H9 (cell line): ENCODE measurements around the gene ECI2. TPM values are rescaled to one million over a fixed set of nuclear protein-coding genes. Genes with fewer than 3 reads are reported as not detected.
"Not testable (repeated sequence)": the region's sequence is repeated elsewhere in the genome, so short reads cannot be mapped to it uniquely, and the experiment has no call there.

Source experiments
- DNase-seq: peaks from one replicate; pipeline ENCODE4 v3.0.0-alpha.2; 2017
- H2AFZ ChIP-seq: one replicate; pipeline ENCODE4 v1.6.1; 2013; ENCODE audit warnings: mild to moderate bottlenecking, low read length, control low read depth, moderate library complexity
- H2AK5ac ChIP-seq: 2 replicates; pipeline ENCODE4 v1.6.1; 2013; ENCODE audit warnings: low read length, control low read depth, mixed read lengths; ENCODE audit not compliant: insufficient read length
- H2BK120ac ChIP-seq: one replicate; pipeline ENCODE4 v1.6.1; 2013; ENCODE audit warnings: low read depth, mild to moderate bottlenecking, low read length, control low read depth, inconsistent platforms; ENCODE audit not compliant: poor library complexity, severe bottlenecking
- H2BK12ac ChIP-seq: 2 replicates; pipeline ENCODE4 v1.6.1; 2013; ENCODE audit warnings: low read length, control low read depth, mixed read lengths, low read depth; ENCODE audit not compliant: insufficient read length
- H2BK15ac ChIP-seq: 2 replicates; pipeline ENCODE4 v1.6.1; 2013; ENCODE audit warnings: low read depth, low read length, control low read depth
- H2BK20ac ChIP-seq: one replicate; pipeline ENCODE4 v1.6.1; 2013; ENCODE audit warnings: low read depth, mild to moderate bottlenecking, low read length, control low read depth, inconsistent platforms; ENCODE audit not compliant: poor library complexity, severe bottlenecking
- H2BK5ac ChIP-seq: 2 replicates; pipeline ENCODE4 v1.6.1; 2013; ENCODE audit warnings: low read length, control low read depth, mixed read lengths; ENCODE audit not compliant: insufficient read length
- H3K14ac ChIP-seq: 2 replicates; pipeline ENCODE4 v1.6.1; 2013; ENCODE audit warnings: low read length, control low read depth; ENCODE audit not compliant: insufficient read depth
- H3K18ac ChIP-seq: 2 replicates; pipeline ENCODE4 v1.6.1; 2013; ENCODE audit warnings: low read depth, mild to moderate bottlenecking, mixed read lengths, low read length, control low read depth; ENCODE audit not compliant: insufficient read length
- H3K23ac ChIP-seq: 2 replicates; pipeline ENCODE4 v1.6.1; 2013; ENCODE audit warnings: low read length, control low read depth, mixed read lengths, low read depth; ENCODE audit not compliant: insufficient read length
- H3K23me2 ChIP-seq: 2 replicates; pipeline ENCODE4 v1.6.1; 2013; ENCODE audit warnings: low read depth, mild to moderate bottlenecking, mixed read lengths, low read length, control low read depth; ENCODE audit not compliant: insufficient read length, poor library complexity, severe bottlenecking
- H3K27ac ChIP-seq: 2 replicates; pipeline ENCODE4 v1.5.1; 2013; ENCODE audit warnings: low read length, control low read depth, mixed read lengths, low read depth; ENCODE audit not compliant: insufficient read length
- H3K27me3 ChIP-seq: 2 replicates; pipeline ENCODE4 v1.6.1; 2013; ENCODE audit warnings: low read length, control low read depth, inconsistent platforms; ENCODE audit not compliant: insufficient read depth
- H3K4ac ChIP-seq: 2 replicates; pipeline ENCODE4 v1.6.1; 2013; ENCODE audit warnings: low read depth, mild to moderate bottlenecking, control low read depth, inconsistent platforms, low read length, moderate library complexity
- H3K4me1 ChIP-seq: 2 replicates; pipeline ENCODE4 v1.6.1; 2013; ENCODE audit warnings: low read length, control low read depth, inconsistent platforms; ENCODE audit not compliant: insufficient read depth
- H3K4me2 ChIP-seq: 2 replicates; pipeline ENCODE4 v1.6.1; 2013; ENCODE audit warnings: low read length, control low read depth, mixed read lengths; ENCODE audit not compliant: insufficient read length, insufficient read depth
- H3K56ac ChIP-seq: 2 replicates; pipeline ENCODE4 v1.6.1; 2013; ENCODE audit warnings: low read depth, mild to moderate bottlenecking, mixed read lengths, low read length, control low read depth; ENCODE audit not compliant: insufficient read length
- H3K79me1 ChIP-seq: 2 replicates; pipeline ENCODE4 v1.6.1; 2013; ENCODE audit warnings: low read depth, mild to moderate bottlenecking, moderate library complexity, low read length, control low read depth, inconsistent platforms; ENCODE audit not compliant: insufficient read depth, poor library complexity, severe bottlenecking
- H3K79me2 ChIP-seq: 2 replicates; pipeline ENCODE4 v1.6.1; 2013; ENCODE audit warnings: low read length, control low read depth, inconsistent platforms; ENCODE audit not compliant: insufficient read depth
- H3K9ac ChIP-seq: 2 replicates; pipeline ENCODE4 v1.6.1; 2013; ENCODE audit warnings: low read length, control low read depth, mixed read lengths; ENCODE audit not compliant: insufficient read length; ENCODE audit errors: extremely low read depth
- H3K9me3 ChIP-seq: one replicate; pipeline ENCODE4 v1.6.1; 2013; ENCODE audit warnings: low read depth, low read length, inconsistent platforms; ENCODE audit not compliant: control insufficient read depth
- H3T11ph ChIP-seq: one replicate; pipeline ENCODE4 v1.6.1; 2013; ENCODE audit warnings: mild to moderate bottlenecking, low read length, control low read depth, inconsistent platforms
- H4K20me1 ChIP-seq: one replicate; pipeline ENCODE4 v1.6.1; 2013; ENCODE audit not compliant: control insufficient read depth, insufficient read length, insufficient read depth
- H4K5ac ChIP-seq: 2 replicates; pipeline ENCODE4 v1.6.1; 2013; ENCODE audit warnings: low read depth, mild to moderate bottlenecking, mixed read lengths, low read length, control low read depth; ENCODE audit not compliant: insufficient read length
- H4K8ac ChIP-seq: replicated peaks from 2 replicates; pipeline ENCODE4 v1.6.1; 2013; ENCODE audit warnings: low read length, control low read depth, mixed read lengths, low read depth; ENCODE audit not compliant: insufficient read length
- H4K91ac ChIP-seq: 2 replicates; pipeline ENCODE4 v1.6.1; 2013; ENCODE audit warnings: low read depth, mild to moderate bottlenecking, moderate library complexity, mixed read lengths, low read length, control low read depth; ENCODE audit not compliant: insufficient read length
- H3K27ac Mint-ChIP-seq, 3 experiments: 2 replicates in 2 of 3; 3 replicates in 1 of 3; pipeline ENCODE4 v1.8.0; 2020 to 2021; ENCODE audit warnings: mixed read lengths in 3 of 3, mild to moderate bottlenecking in 1 of 3, moderate library complexity in 1 of 3
- H3K27me3 Mint-ChIP-seq: 2 replicates; pipeline ENCODE4 v1.8.0; 2021; ENCODE audit warnings: low read depth, mild to moderate bottlenecking, moderate library complexity, mixed read lengths
- H3K36me3 Mint-ChIP-seq, 3 experiments: 2 replicates in 2 of 3; 3 replicates in 1 of 3; pipeline ENCODE4 v1.8.0; 2020 to 2021; ENCODE audit warnings: low read depth in 3 of 3, mixed read lengths in 3 of 3; ENCODE audit not compliant: insufficient read depth in 1 of 3
- H3K4me1 Mint-ChIP-seq, 2 experiments: 2 replicates each; pipeline ENCODE4 v1.8.0; 2020; ENCODE audit warnings: mixed read lengths in 2 of 2
- H3K4me3 Mint-ChIP-seq, 2 experiments: 2 replicates in 1 of 2; 3 replicates in 1 of 2; pipeline ENCODE4 v1.8.0; 2020 to 2021; ENCODE audit warnings: mild to moderate bottlenecking in 2 of 2, mixed read lengths in 2 of 2, moderate library complexity in 1 of 2
- H3K9me3 Mint-ChIP-seq, 2 experiments: 2 replicates in 1 of 2; 3 replicates in 1 of 2; pipeline ENCODE4 v1.8.0; 2020; ENCODE audit warnings: mild to moderate bottlenecking in 2 of 2, mixed read lengths in 2 of 2, moderate library complexity in 1 of 2
- WGBS: extraction: QIAGEN DNeasy Blood & Tissue Kit; methylation state at CpG from one replicate; pipeline ENCODE4 v1.1.7; 2013; ENCODE audit warnings: missing lambda C conversion rate, low lambda C conversion rate, mixed read lengths; ENCODE audit not compliant: insufficient read length; ENCODE audit errors: extremely low coverage; 5-methylcytosine and 5-hydroxymethylcytosine counted together
- total RNA-seq: library from RNA; stranded (reverse); gene quantifications from 2 replicates; pipeline ENCODE4 v1.2.1, GENCODE V29; 2021
- TF ChIP-seq, protein P1 (sequence below): fragments of 200-600 bp; sonication (generic); conservative IDR thresholded peaks from 3 replicates; pipeline ENCODE4 v1.8.0; 2021; ENCODE audit warnings: antibody characterized with exemption, mild to moderate bottlenecking

The ECI2 gene
- total RNA-seq, 1 experiment from 2014 or later: 67.5 TPM

DNA sequence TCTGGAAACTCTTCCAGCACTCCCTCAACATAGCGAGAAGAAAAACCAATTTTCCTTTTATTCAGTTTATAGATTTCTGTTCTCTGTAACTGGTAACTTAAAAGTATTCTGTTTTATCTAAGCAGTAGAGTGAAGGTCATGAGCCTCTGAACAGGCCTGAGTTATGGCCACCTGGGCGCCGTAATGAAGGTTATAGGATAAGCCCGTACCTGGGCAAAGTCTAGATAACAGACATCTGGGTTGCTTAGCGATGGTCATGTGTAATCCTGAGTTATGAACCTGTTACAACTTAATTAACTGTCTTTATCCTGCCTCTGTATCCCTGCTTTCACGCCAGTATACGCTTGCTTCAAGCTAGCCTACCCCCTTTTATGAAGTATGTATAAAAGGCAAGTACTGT lies 43.4 kb downstream of the ECI2 start:
- no peaks in the 10 kb centered on the region for H3K79me2 ChIP-seq
- H2BK12ac ChIP-seq: no peak overlapping the region
- H3K9me3 ChIP-seq: no peaks in the 10 kb centered on the region
- no peak for DNase-seq
- Mint-ChIP-seq H3K4me1 (no peaks in the 10 kb centered on the region), H3K36me3 (no peaks in the 10 kb centered on the region), H3K9me3 (no peaks in the 10 kb centered on the region), H3K4me3 (no peak overlapping the region), H3K27ac (no peak overlapping the region), H3K27me3 (peaks cover 2% of the 10 kb centered on the region; the same call in 1 of the 2 replicates)
- H2BK20ac ChIP-seq: no peak overlapping the region
- H4K91ac ChIP-seq: no peak overlapping the region
- H2AFZ ChIP-seq: no peak overlapping the region
- H3K79me1 ChIP-seq: no peaks in the 10 kb centered on the region
- H3K23me2 ChIP-seq: no peaks in the 10 kb centered on the region
- no peak overlapping the region for H3K9ac ChIP-seq
- no CpG with 5 or more reads among the region's 7 CpGs for WGBS
- TF ChIP-seq, protein P1, sequence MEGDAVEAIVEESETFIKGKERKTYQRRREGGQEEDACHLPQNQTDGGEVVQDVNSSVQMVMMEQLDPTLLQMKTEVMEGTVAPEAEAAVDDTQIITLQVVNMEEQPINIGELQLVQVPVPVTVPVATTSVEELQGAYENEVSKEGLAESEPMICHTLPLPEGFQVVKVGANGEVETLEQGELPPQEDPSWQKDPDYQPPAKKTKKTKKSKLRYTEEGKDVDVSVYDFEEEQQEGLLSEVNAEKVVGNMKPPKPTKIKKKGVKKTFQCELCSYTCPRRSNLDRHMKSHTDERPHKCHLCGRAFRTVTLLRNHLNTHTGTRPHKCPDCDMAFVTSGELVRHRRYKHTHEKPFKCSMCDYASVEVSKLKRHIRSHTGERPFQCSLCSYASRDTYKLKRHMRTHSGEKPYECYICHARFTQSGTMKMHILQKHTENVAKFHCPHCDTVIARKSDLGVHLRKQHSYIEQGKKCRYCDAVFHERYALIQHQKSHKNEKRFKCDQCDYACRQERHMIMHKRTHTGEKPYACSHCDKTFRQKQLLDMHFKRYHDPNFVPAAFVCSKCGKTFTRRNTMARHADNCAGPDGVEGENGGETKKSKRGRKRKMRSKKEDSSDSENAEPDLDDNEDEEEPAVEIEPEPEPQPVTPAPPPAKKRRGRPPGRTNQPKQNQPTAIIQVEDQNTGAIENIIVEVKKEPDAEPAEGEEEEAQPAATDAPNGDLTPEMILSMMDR: no peak
- H3K4ac ChIP-seq: no peak overlapping the region
- no peaks in the 10 kb centered on the region for H4K20me1 ChIP-seq
- no peak overlapping the region for H2BK120ac ChIP-seq
- no peak overlapping the region for H4K8ac ChIP-seq
- no peak overlapping the region for H3K56ac ChIP-seq
- no peak overlapping the region for H3K27ac ChIP-seq
- no peak overlapping the region for H3K14ac ChIP-seq
- H2AK5ac ChIP-seq: no peak overlapping the region
- H2BK5ac ChIP-seq: no peak overlapping the region
- H3K4me1 ChIP-seq: no peaks in the 10 kb centered on the region
- no peak overlapping the region for H3K23ac ChIP-seq
- H4K5ac ChIP-seq: no peak overlapping the region
- no peak overlapping the region for H3K4me2 ChIP-seq
- H2BK15ac ChIP-seq: no peak overlapping the region
- H3K18ac ChIP-seq: no peak overlapping the region
- H3K27me3 ChIP-seq: no peaks in the 10 kb centered on the region
- H3T11ph ChIP-seq: no peak overlapping the region

DNA sequence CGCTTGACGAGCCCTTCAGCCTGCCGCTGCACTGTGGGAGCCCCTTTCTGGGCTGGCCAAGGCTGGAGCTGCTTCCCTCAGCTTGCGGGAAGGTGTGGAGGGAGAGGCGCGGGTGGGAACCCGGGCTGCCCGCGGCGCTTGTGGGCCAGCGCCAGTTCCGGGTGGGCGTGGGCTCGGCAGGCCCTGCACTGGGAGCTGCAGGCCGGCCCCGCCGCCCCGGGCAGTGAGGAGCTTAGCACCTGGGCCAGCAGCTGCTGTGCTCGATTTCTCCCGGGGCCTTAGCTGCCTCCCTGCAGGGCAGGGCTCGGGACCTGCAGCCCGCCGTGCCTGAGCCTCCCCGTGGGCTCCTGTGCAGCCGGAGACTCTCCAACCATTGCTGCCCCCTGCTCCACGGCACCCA lies 45.3 kb downstream of the ECI2 start:
- H3K14ac ChIP-seq, H3K18ac ChIP-seq, H2AK5ac ChIP-seq, H4K5ac ChIP-seq, H3K36me3 Mint-ChIP-seq, H3K4me1 Mint-ChIP-seq, H4K91ac ChIP-seq, H3K27ac ChIP-seq, H2BK20ac ChIP-seq, H3K23ac ChIP-seq, H3T11ph ChIP-seq, H2BK5ac ChIP-seq, H3K23me2 ChIP-seq, H3K4me2 ChIP-seq, H4K8ac ChIP-seq, H3K9me3 Mint-ChIP-seq, H3K4me1 ChIP-seq, H3K79me2 ChIP-seq, H3K79me1 ChIP-seq, H3K4me3 Mint-ChIP-seq, H2BK120ac ChIP-seq, H3K9me3 ChIP-seq, H3K27me3 Mint-ChIP-seq, H4K20me1 ChIP-seq, H3K27ac Mint-ChIP-seq, H3K56ac ChIP-seq, H3K4ac ChIP-seq, DNase-seq, H2BK12ac ChIP-seq, H3K27me3 ChIP-seq, H3K9ac ChIP-seq, H2AFZ ChIP-seq, H2BK15ac ChIP-seq: not testable (repeated sequence)
- WGBS: no CpG with 5 or more reads among the region's 26 CpGs
